Epithelial cell of prostate (primary cell): ENCODE results near the gene ATXN7.
A peak's percentile ranks its signal among the peaks of the same experiment; 100 is the strongest.

ENCODE experiments used
- DNase-seq: peaks from one replicate; pipeline ENCODE4 v3.0.0-alpha.2; 2011; ENCODE audit warnings: low read depth, low spot score
- H3K27ac ChIP-seq: fragments of 450-650 bp; 2 replicates; pipeline ENCODE4 v1.5.1; 2017; ENCODE audit warnings: mild to moderate bottlenecking

Gene ATXN7

GRCh38 chr3:63955830-63956545 is 92.3 kb downstream of the ATXN7 start:
- no peak for DNase-seq

GRCh38 chr3:63959146-63959545 is 95.5 kb downstream of the ATXN7 start:
- H3K27ac ChIP-seq, result no peak overlapping the region

More at GRCh38 chr3:63955830-63956545, 92.3 kb downstream of the ATXN7 start:
- H3K27ac ChIP-seq, result no peak overlapping the region

GRCh38 chr3:63960048-63960711 is 96.5 kb downstream of the ATXN7 start:
- peak overlapping the region; percentile 44 for H3K27ac ChIP-seq

More at GRCh38 chr3:63959146-63959545, 95.5 kb downstream of the ATXN7 start:
- no peak for DNase-seq

GRCh38 chr3:63961891-63962290 is 98.2 kb downstream of the ATXN7 start:
- DNase-seq, result no peak
- H3K27ac ChIP-seq, result no peak overlapping the region

More at GRCh38 chr3:63960048-63960711, 96.5 kb downstream of the ATXN7 start:
- no peak for DNase-seq

- no peak for DNase-seq
- no peak overlapping the region for H3K27ac ChIP-seq
These were observed 99.8 kb downstream of the ATXN7 start for GRCh38 chr3:63963496-63963895.

GRCh38 chr3:63964681-63965485 is 101.2 kb downstream of the ATXN7 start:
- no peak for DNase-seq
- H3K27ac ChIP-seq, result no peak overlapping the region

- H3K27ac ChIP-seq, result no peak overlapping the region
- no peak for DNase-seq
These were observed 102.3 kb downstream of the ATXN7 start for GRCh38 chr3:63966007-63966406.

GRCh38 chr3:63966871-63967270 is 103.2 kb downstream of the ATXN7 start:
- no peak for DNase-seq
- no peak overlapping the region for H3K27ac ChIP-seq

- DNase-seq, result no peak
- peak overlapping the region; percentile 18 for H3K27ac ChIP-seq
These were observed 104.3 kb downstream of the ATXN7 start for GRCh38 chr3:63967675-63968611.

GRCh38 chr3:63968612-63969350 is 105.1 kb downstream of the ATXN7 start:
- H3K27ac ChIP-seq, result peak overlapping the region; percentile 18
- no peak for DNase-seq

- H3K27ac ChIP-seq, result no peak overlapping the region
- no peak for DNase-seq
These were observed 106.2 kb downstream of the ATXN7 start for GRCh38 chr3:63969876-63970275.

GRCh38 chr3:63970631-63971475 is 107.2 kb downstream of the ATXN7 start:
- no peak overlapping the region for H3K27ac ChIP-seq
- no peak for DNase-seq

- DNase-seq, result no peak
- H3K27ac ChIP-seq, result no peak overlapping the region
These were observed 108.5 kb downstream of the ATXN7 start for GRCh38 chr3:63972196-63972595.

- no peak overlapping the region for H3K27ac ChIP-seq
These were observed 109.3 kb downstream of the ATXN7 start for GRCh38 chr3:63972987-63973386.

GRCh38 chr3:63973406-63973805 is 109.7 kb downstream of the ATXN7 start:
- H3K27ac ChIP-seq, result no peak overlapping the region
- no peak for DNase-seq

More at GRCh38 chr3:63972987-63973386, 109.3 kb downstream of the ATXN7 start:
- DNase-seq, result no peak

- DNase-seq, result no peak
- no peak overlapping the region for H3K27ac ChIP-seq
These were observed 110.8 kb downstream of the ATXN7 start for GRCh38 chr3:63974451-63974850.

- H3K27ac ChIP-seq, result peak overlapping the region; percentile 76
- peak; percentile 83 for DNase-seq
These were observed 112.1 kb downstream of the ATXN7 start for GRCh38 chr3:63975723-63976122.

- peak overlapping the region; percentile 76 for H3K27ac ChIP-seq
- peak; percentile 73 for DNase-seq
These were observed 112.6 kb downstream of the ATXN7 start for GRCh38 chr3:63976161-63976871.
